HG02642 (cell line): ENCODE measurements around the gene DHRSX.
"Not testable (repeated sequence)": the region's sequence is repeated elsewhere in the genome, so short reads cannot be mapped to it uniquely, and the experiment has no call there.

Experiments
- ATAC-seq: cut with Tn5 transposase; IDR thresholded peaks from one replicate; pipeline ENCODE4 v1.9.1; 2021; ENCODE audit warnings: mild to moderate bottlenecking; ENCODE audit not compliant: unreplicated experiment, poor library complexity

Gene DHRSX

DNA sequence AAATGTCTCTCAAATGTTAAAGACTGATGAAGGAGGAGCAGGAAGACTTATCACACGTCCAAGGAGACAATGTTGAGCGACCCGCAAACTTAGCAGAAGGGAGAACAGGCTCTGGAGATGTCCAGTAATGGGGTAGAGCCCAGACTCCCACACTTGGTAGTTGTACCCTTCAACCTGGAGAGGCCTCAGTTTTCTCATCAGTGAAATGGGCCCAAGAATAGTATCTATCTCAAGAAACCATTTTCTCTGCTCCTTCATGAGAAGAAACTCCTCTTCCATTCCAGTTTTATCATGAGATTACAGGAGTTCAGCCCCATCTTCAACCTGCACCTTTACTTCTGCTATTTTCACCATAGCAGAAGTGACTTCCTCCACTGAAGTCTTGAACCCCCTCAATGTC lies 169.9 kb downstream of the DHRSX start:
- no peak for ATAC-seq

DNA sequence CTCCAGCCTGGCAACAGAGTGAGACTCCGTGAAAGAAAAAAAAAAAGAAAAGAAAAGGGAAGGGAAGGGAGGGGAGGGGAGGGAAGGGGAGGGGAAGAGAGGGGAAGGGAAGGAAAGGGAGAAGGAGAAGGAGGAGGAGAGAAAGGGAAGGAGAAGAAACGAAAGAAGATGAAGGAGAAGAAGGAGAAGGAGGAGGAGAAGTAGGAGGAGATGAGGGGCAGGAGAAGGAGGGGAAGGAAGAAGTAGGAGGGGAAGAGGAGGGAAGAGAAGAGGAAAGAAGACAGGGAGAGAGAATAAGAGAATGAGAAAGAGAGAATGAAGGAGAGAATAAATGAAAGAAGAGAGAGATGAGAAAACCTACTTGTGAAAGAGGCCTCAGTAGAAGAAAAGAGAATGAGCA lies 170.3 kb downstream of the DHRSX start:
- ATAC-seq: no peak

DNA sequence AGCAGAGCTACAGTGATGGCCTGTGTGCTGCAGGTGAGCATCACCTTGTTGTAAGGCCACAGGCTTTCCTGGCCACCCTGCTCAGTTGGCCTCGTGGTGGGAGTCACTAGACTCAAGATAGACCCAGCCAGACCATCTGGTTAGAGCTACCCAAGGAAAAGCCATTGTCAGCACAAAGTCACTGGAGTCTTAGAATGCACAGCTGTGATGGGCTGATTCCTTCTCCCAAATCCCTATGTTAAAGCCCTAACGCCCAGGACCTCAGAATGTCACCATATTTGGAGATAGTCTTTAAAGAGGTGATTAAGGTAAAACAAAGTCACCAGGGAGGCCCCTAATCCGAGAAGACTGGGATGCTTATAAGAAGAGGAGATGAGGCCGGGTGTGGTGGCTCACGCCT lies 173.4 kb downstream of the DHRSX start:
- ATAC-seq: no peak

DNA sequence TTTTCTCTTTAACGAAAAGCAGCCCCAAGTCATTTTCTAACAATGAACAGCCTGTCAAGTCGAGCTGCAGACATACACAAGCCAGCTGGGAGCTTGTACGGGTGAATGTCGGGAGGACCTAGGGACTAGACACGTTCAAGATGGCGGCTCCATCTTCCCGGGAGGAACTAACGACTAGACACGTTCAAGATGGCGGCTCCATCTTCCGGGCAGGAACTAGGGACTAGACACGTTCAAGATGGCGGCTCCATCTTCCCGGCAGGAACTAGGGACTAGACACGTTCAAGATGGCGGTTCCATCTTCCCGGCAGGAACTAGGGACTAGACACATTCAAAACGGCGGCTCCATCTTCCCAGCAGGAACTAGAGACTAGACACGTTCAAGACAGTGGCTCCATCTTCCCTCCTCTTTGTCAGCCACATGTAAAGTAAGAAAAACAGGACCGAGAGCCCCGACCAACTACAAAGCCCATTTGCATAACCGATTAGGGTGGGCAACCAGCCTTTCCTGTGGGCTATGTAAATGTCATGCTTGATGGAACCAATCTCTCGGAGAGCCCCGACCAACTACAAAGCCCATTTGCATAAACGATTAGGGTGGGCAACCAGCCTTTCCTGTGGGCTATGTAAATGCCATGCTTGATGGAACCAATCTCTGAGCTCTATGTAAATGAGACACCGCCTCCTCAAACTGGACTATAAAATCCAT lies 175.5 kb downstream of the DHRSX start:
- no peak for ATAC-seq

DNA sequence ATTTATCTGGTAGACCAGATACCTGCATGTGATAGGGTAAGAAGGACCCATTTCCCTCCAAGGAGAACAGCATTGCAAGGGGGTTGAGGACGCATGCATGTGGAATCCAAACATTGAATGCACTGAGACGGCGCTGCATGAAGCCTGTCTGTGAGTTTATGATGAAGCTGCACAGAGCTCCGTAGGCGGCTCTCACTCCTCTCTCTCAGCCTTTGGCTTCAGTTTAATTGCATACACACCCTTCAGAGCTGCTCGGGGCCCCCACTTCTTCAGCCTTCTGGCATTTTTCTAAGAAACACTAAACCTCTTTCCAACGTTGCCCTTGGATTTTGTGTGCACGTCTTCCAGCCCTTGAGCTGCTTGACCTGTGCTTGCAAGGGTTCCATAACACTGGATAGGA lies 176.6 kb downstream of the DHRSX start:
- no peak for ATAC-seq

DNA sequence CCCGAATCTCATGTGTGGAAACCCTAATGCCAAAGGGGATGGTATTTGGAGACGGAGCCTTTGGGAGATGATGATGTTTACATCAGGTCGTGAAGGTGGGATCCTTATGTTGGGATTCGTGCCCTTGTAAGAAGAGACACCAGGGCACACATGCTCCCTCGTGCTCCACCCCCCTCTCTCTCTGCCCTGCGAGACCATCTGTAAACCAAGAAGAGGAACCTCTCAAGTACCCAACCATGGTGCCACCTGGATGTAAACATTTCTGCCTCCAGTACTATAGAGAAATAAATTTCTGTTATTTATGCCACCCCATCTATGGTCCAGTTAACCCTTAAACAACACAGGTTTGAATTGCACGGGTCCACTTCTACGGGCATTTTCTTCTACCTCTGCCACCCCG lies 179.4 kb downstream of the DHRSX start:
- no peak for ATAC-seq

DNA sequence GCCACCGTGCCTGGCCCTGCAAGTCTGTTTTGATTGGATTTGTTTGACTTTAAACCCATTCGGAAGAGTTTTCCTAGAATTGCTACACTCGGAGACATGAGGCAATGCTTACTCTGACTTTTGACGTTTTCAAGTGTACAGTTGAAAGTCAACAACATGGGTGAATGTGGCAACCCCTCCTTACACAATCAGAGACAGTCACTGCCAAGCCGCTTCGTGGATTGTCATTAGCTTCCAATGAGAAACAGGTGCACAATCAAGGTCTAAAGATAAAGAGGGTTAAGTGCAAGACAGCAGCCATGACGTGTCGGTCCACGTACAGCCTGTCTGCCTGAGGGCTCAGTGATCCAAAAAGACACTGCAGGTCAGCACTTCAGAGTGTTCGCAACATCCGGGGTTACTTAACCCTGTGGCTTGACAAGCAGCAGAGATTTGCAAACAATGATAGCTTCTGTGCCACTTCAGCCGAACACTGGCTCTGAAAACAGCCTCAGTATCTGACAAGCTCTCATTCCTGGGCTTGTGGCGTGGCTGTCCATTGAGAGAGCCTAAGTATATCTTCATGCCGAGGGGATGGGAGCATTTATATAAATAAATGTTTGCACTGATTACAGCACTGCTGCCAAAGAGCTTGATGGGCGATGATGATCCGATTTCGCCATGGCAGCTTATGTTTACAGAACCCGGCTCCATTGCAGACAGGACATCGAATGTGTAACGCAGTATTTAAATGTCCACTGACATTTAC lies 180.0 kb downstream of the DHRSX start:
- ATAC-seq: no peak

DNA sequence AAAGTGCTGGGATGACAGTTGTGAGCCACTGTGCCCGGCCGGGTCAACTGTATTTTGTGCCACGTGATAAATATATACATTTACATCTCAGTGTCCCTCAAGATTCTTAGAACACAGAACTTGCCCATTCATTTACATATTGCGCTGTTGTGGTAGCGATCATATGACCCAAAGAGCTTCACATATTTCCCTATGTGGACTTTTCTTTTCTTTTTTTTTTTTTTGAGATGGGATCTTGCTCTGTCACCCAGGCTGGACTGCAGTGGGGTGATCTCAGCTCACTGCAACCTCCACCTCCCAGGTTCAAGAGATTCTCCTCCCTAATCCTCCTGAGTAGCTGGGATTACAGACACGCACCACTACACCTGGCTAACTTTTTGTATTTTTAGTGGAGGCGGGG lies 180.7 kb downstream of the DHRSX start:
- no peak for ATAC-seq

DNA sequence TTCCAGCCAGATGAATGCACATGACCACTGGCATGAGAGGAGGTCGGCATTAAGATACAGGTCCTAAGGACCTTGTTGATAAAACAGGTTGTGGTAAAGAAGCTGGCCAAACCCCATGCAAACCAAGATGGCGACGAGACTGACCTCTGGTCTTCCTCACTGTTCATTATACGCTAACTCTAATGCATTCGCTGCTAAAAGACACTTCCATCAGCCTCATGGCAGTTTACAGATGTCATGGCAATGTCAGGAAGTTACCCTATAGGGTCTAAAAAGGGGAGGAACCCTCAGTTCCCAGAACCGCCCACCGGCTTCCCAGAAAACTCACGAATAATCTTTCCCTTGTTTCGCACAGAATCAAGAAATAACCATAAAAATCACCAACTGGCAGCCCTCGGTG lies 182.4 kb downstream of the DHRSX start:
- ATAC-seq: no peak

DNA sequence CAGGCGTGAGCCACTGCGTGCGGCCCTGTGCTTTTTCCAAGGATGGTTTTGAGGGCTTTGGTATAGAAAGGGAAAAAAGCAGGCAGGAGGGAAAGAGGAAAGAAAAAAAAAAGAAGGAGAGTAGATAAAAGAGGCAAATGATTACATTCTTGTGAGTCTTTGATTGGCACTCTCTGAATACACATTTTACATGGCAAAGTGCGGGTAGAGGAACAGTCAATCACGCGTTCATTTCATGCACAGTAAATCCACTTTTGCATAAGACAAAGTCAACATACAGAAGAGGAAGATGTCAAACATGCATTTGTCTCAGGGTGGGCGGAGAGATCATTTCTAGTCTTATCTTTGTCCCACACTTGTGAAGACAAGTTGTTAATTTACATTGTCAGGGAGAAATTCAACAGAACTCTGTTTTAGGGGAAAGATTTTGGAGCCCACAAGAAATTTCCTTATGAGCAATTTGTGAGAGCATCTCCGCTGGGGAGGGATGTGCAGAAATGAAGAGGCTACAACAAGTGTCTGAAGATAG lies 183.2 kb downstream of the DHRSX start:
- ATAC-seq: no peak

DNA sequence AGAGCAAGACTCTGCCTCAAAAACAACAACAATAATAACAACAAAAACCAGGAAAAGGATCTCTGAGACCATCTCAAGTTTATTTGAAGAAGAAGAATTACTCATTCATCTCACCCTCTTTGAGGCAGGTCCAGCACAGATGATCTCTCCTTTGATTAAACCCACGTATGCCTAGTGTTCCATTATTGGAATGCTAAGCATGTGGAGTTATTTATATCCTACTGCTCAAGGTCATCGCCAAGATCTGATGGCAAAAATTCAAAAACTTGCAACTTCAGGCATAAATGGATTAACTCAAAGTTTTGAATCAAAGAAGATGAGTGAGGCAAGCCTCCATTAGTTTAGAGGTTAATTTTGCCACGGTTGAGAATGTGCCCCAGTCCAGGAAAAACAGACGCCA lies 184.2 kb downstream of the DHRSX start:
- no peak for ATAC-seq

DNA sequence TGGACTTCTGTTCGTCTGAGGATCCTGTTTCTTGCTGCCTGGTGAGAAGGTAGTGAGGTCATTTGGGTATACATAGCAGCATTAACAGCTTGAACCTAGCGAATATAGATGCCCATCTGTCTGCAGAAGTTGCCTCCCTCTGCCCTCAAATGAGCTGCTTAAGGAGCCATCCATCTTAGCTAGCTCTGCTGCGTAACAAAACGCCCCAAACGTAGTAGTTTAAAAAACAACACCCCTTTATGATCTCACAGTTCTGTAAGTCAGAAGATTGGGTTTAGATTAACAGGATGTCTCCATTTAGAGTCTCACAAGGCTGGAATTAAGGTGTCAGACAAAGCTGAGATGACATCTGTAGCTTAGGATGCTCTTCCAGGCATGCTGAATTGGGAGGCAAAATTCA lies 185.3 kb downstream of the DHRSX start:
- ATAC-seq: no peak

DNA sequence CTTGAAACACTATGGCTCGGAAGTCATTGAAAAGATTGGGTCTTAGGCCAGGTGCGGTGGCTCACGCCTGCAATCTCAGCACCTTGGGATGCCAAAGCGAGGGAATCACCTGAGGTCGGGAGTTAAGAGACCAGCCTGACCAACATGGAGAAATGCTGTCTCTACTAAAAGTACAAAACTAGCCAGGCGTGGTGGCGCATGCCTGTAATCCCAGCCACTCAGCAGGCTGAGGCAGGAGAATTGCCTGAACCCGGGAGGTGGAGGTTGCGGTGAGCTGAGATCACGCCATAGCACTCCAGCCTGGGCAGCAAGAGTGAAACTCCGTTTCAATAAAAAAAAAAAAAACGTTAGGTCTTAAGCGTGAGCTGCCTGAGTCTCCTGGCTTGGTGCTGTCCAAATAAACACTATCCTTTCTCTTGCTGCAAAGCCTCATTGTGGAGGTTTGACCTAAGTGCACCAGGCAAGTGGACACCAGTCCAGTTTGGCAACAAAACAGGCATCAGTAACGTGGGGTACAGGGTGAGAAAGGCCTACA lies 185.9 kb downstream of the DHRSX start:
- ATAC-seq: no peak

DNA sequence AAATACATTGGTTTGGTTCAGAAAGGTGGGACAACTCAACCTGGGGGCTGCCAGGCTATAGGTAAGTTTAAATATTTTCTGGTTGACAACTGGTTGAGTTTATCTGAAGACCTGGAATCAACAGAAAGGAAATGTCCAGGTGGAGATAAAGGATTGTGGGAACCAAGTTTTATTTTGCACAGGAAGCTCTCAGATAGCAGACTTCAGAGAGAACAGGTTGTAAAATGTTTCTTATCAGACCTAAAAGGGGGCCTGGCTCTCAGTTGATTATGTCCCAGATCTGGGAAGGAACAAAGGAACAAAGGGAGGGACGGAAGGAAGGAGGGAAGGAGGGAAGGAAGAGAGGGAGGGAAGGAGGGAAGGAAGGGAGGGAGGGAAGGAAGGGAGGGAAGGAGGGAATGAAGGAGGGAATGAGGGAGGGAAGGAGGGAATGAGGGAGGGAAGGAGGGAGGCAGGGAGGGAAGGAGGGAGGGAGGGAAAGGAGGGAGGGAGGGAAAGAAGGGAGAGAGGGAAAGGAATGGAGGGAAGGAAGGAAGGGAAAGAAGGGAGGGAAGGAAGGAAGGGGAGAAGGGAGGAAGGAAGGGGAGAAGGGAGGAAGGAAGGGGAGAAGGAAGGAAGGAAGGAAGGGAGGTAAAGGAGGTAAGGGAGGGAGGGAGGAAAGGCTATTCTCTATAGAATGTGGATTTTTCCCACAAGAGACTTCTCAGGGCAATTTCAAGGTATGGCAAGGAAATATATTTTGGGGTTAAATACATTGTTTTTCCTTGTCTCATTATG lies 186.7 kb downstream of the DHRSX start:
- ATAC-seq: no peak

DNA sequence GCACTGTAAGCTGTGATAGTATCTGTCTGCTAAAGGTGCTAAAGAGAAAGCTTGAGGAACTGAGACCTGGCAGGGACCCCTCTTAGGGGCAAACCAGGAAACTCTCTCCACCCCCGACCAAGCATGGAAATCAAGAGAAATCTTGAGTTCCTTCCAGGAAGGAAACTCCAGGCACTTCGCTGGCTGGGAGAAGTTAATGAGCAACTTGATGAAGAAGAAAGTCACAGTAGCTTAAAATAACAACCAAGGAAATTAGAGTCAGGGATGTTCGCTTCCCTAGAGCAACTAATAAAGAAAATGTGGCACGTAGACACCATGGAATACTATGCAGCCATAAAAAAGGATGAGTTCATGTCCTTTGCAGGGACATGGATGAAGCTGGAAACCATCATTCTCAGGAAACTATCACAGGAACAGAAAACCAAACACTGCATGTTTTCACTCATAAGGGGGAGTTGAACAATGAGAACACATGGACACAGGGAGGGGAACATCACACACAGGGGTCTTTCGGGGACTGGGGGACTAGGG lies 188.7 kb downstream of the DHRSX start:
- ATAC-seq: not testable (repeated sequence)

DNA sequence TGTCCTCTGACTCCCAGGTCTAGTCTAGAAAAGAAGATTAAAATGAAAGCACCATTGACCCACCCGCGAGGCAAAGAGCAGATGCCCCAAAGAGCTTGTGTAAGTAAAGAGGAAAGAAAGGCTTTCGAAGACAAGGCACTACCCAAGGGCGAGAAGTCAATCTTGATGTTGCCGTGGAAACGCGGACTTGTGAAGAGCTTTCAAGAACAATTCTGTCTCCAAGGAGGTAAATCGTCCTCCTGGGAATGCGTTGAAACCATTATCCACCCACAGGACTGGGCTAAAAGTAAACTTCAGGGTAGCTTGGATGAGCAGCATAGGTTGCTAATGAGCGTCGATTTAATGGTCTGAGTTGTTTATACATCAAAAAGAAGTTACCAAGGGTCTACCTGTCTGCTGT lies 189.3 kb downstream of the DHRSX start:
- ATAC-seq: no peak

DNA sequence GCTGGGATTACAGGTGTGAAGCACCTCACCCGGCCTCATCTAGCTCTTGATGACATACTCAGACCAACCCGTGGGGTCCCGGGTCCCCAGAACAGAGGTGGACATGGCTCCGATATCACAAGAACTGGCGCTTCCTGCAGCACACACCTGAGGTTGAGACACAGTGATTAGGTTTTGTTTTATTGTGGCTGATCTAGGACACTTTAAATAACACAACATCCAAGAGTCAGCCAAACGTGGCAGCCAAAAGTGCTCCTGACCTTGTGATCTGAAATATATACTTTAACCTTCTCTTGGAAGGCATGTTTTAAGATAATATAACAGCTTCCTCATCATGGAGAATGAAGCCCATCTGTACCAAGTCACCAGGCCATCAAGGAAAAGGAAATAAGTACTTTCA lies 198.9 kb downstream of the DHRSX start:
- no peak for ATAC-seq

DNA sequence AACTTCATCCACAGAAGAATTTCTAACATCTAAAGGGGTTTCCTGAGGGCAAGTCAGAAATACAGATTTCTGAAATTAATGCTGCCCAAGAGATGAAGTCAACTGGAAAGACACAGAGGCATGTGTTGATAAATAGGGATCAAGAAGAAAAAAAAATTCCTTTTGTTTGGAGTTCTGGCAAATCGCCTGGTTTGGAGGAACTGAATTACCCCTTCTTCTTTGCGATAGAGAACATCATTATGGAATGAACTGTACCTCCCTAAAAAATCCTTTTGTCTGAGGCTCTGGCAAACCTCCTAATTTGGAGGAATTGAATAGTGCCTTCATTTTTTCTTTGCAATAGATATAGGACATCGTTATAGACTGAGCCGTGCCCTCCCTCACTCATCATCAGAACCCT lies 200.9 kb downstream of the DHRSX start:
- no peak for ATAC-seq

DNA sequence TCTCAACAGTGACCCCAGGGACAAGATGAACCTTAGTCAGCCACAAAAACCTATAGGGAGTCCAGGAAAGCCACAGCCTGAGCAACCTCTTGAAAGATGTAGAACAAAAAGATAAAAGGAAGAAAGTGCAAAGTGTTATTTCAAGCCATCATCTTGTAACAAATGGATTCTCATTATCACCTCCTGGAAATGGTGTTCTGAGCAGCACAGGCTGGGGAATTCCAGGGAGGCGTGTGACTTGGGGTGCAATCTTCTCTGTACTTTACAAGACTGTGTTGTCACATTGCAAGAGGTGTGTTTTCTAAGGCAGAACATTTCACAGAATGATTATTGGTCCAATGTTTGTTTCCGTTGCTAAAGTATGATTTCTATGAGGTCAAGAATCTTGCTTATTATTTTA lies 214.0 kb downstream of the DHRSX start:
- no peak for ATAC-seq

DNA sequence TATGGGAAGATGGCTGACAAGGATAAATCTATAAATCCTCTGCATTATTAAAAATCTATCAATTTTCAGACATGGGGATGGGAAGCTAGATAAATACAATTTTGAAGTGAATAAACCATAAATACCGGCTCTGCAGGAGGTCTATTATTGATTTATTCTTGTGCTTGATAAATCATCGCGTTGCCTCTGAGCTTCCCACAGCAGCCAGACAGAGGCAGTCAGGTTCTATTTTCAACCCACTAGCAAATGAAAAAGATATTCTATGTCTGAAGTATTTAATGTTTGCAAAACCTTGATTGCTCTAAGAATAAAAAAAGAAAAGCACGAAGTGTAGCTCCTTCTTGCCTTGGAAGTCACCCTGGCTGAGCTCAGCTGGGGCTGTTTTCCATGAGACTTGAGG lies 216.2 kb downstream of the DHRSX start:
- ATAC-seq: no peak

DNA sequence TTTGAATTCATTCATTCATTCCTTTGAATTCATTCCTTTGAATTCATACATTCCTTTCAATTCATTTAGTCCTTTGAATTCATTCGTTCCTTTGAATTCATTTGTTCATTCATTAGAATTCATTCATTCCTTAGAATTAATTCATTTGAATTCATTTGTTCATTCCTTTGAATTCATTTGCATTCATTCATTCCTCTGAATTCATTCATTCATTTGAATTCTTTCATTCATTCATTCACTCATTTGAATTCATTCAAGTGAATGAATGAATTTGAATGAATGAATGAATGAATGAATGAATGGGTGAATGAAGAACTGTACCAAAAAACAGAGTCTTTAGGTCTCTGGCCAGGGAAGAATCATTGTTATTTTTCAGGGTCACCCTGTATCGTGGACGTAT lies 216.6 kb downstream of the DHRSX start:
- ATAC-seq: no peak
